Esophagus (tissue), 2 donors: Measurements from ENCODE around the gene SIMC1. TPM values are rescaled to one million over a fixed set of nuclear protein-coding genes. Genes with fewer than 3 reads are reported as not detected.
A peak's percentile ranks its signal among the peaks of the same experiment; 100 is the strongest.

Experiments used
- H3K27ac ChIP-seq, 2 donors: one replicate each; pipeline ENCODE4 v1.5.1; 2013; ENCODE audit warnings: low read depth in 2 of 2, mild to moderate bottlenecking in 2 of 2, inconsistent platforms in 1 of 2, low read length in 1 of 2, moderate library complexity in 1 of 2
- H3K27me3 ChIP-seq, 2 donors: one replicate each; pipeline ENCODE4 v1.6.1; 2013; ENCODE audit warnings: low read length in 2 of 2, control low read depth in 1 of 2, mild to moderate bottlenecking in 1 of 2; ENCODE audit not compliant: insufficient read depth in 2 of 2, control insufficient read depth in 1 of 2
- H3K36me3 ChIP-seq, 2 donors: one replicate each; pipeline ENCODE4 v1.6.1; 2013; ENCODE audit warnings: low read length in 1 of 2; ENCODE audit not compliant: control insufficient read depth in 2 of 2, insufficient read depth in 2 of 2
- H3K4me1 ChIP-seq, 2 donors: one replicate each; pipeline ENCODE4 v1.6.1; 2013; ENCODE audit warnings: low read length in 1 of 2; ENCODE audit not compliant: control insufficient read depth in 2 of 2, insufficient read depth in 2 of 2
- H3K4me3 ChIP-seq, 2 donors: one replicate each; pipeline ENCODE4 v1.5.1; 2013; ENCODE audit warnings: low read length in 2 of 2, mild to moderate bottlenecking in 2 of 2, low read depth in 1 of 2, moderate library complexity in 1 of 2
- H3K9me3 ChIP-seq, 2 donors: one replicate each; pipeline ENCODE4 v1.6.1; 2013; ENCODE audit warnings: mild to moderate bottlenecking in 2 of 2, low read depth in 1 of 2, low read length in 1 of 2, moderate library complexity in 1 of 2; ENCODE audit not compliant: control insufficient read depth in 2 of 2, insufficient read depth in 1 of 2
- WGBS, 2 donors: extraction: QIAGEN DNeasy Blood & Tissue Kit; methylation state at CpG; one replicate each; pipeline ENCODE4 v1.1.7; 2013; 5-methylcytosine and 5-hydroxymethylcytosine counted together
- polyA plus RNA-seq, 2 donors: library from polyadenylated mRNA; stranded (reverse); fragments of 200-250 nt; gene quantifications; one replicate each; pipeline ENCODE4 v1.2.3, GENCODE V29; 2013
- donor health status: healthy with polysubstance abuse.
- donor health status: Bipolar disorder and iron deficiency.

Gene SIMC1
- polyA plus RNA-seq, 2 donors = 2.9 to 3.3 TPM

DNA sequence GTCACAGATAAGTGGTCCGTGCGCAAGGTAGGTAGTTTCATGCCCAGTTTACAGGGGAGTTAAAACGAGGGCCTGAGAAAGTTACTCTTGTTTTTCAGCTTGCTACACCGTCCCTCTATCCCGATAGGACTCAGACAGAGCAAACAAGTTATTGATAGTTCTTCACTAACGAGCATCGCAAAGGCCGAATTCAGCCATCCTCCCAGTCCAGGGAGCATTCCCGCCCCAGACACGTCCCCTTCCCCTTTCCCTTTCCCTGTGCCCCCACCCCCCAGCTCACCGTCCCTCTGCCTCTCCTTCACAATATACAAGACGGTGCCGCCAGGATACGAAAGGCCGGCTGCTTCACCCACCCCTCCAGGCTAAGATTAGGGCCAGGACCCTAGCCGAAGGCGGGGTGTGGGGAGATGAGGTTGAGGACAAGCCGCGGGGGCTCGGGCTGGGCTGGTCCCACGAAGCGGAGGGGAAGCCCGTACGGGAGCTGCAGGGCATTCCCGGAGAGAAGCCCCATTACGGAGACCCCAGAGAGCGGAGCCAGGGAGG is 122.7 kb downstream of the SIMC1 start:
- 2% methylated on average over 27 of the region's 27 CpGs for WGBS, 2 donors
- peak overlapping the region; percentile 42 to 78 for H3K27ac ChIP-seq
- peaks cover 5% of the 10 kb centered on the region in 2 donors for H3K4me1 ChIP-seq

DNA sequence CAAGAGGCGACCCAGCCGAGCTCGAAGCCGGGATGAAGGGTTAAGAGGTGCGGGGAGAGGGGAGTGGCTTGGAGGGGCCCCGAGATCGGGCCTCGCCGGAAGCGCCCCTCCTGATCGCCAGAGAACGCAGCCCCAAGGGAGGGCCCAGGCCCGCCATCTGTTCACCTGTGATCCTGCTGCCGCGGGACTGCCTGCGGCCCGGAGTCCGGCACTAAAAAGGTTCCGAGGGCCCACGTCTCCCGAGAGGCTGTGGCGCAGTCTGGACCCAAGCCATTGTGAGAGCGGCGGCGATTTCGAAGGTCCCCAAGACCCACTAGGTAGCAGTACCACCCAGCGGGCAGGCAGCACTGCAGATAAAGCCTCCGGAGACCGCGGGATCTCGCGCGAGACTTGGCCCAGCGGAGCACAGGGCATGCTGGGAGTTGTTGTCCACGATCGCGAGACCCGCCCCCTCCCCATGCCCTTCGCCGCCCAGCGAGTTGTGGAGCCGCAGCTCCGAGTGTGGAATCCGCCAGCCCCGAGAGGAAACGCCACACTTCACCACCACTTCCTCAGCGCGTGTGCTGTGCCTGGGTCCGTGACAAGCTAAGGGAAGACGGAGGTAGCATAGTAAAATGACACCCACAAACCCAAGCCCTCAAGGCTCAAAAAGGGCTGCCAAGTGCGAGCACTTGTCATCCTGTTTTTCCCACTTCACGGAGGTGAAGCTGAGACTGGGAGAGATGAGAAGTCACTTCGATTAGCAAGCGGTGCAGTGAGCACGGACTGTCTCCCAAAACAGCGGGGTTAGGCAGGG is 123.4 kb downstream of the SIMC1 start, which contains the start of gene KIAA1191:
Gene KIAA1191, minus strand, starts transcription at position 328 of the 796 bp plus-strand sequence. CDS start 2,256 bp downstream, outside the sequence.
- Histone ChIP-seq H3K27ac (peak within 1 kb of the TSS; percentile 42 to 78), H3K36me3 (peaks cover 0 to 2% of the 10 kb centered on the region in 2 donors), H3K27me3 (no peaks in the 10 kb centered on the region), H3K4me1 (peaks cover 5 to 6% of the 10 kb centered on the region in 2 donors), H3K4me3 (peak within 1 kb of the TSS; percentile 80 to 92), H3K9me3 (no peaks in the 10 kb centered on the region)
- WGBS, 2 donors = 1% methylated on average over 52 to 56 of the region's 56 CpGs

More for the DNA sequence above, 122.7 kb downstream of the SIMC1 start:
- no peaks in the 10 kb centered on the region for H3K9me3 ChIP-seq
- H3K36me3 ChIP-seq = peaks cover 0 to 2% of the 10 kb centered on the region in 2 donors
- peak overlapping the region; percentile 80 to 92 for H3K4me3 ChIP-seq
- H3K27me3 ChIP-seq = no peaks in the 10 kb centered on the region

DNA sequence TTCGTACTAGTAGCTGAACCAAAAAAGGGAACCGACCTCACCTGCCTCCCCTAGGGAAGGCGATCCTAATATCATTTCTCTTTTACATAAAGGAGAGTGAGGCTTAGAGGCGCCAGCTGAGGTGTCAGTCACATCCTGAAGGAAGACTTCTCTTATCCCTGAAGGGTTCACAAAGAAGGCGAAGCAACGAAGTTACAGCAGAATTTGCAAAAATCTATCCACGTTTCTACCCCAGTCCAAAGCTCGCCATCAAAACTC is 123.9 kb downstream of the SIMC1 start:
- no peaks in the 10 kb centered on the region for H3K27me3 ChIP-seq
- H3K4me3 ChIP-seq = peak overlapping the region; percentile 80 to 92
- peaks cover 5 to 6% of the 10 kb centered on the region in 2 donors for H3K4me1 ChIP-seq
- WGBS, 2 donors = 61 to 63% methylated on average over 8 of the region's 8 CpGs
- H3K27ac ChIP-seq = peak overlapping the region; percentile 31 to 65
- H3K36me3 ChIP-seq = peaks cover 0 to 2% of the 10 kb centered on the region in 2 donors
- no peaks in the 10 kb centered on the region for H3K9me3 ChIP-seq

DNA sequence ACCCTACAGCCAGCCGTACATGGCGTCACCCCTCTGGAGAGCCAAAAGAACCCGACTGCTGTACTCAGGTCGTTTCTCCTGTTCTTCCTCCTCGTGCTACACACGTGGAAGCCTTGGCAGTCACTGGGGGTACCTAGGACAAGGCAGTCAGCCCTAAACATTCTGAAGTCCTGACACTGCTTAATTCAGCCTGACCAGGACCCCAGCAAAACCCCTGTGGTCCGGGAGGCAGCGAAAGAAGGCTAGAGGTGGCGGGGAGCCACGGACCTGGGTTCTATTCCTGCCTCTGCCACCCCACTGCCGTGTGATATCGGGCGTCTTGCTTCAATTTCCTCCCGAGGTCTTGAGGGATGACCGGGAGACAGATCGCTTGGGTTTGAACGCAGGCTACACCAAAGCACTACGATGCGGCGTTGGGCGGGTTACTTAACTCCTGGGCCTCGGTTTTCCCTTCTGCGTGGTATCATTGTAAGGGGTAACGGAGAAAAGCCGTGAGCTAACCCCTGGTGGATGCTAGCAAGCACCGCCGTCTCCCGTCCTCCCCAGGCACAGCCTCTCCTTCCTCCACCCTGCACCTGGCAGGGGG is 126.6 kb downstream of the SIMC1 start:
- peak overlapping the region; percentile 63 to 65 for H3K27ac ChIP-seq
- no peaks in the 10 kb centered on the region for H3K27me3 ChIP-seq
- H3K36me3 ChIP-seq = peaks cover 0 to 5% of the 10 kb centered on the region in 2 donors
- H3K4me1 ChIP-seq = peaks cover 3 to 9% of the 10 kb centered on the region in 2 donors
- H3K9me3 ChIP-seq = no peaks in the 10 kb centered on the region
- H3K4me3 ChIP-seq = peak overlapping the region; percentile 80 to 85
- 24 to 27% methylated on average over 28 of the region's 28 CpGs for WGBS, 2 donors

DNA sequence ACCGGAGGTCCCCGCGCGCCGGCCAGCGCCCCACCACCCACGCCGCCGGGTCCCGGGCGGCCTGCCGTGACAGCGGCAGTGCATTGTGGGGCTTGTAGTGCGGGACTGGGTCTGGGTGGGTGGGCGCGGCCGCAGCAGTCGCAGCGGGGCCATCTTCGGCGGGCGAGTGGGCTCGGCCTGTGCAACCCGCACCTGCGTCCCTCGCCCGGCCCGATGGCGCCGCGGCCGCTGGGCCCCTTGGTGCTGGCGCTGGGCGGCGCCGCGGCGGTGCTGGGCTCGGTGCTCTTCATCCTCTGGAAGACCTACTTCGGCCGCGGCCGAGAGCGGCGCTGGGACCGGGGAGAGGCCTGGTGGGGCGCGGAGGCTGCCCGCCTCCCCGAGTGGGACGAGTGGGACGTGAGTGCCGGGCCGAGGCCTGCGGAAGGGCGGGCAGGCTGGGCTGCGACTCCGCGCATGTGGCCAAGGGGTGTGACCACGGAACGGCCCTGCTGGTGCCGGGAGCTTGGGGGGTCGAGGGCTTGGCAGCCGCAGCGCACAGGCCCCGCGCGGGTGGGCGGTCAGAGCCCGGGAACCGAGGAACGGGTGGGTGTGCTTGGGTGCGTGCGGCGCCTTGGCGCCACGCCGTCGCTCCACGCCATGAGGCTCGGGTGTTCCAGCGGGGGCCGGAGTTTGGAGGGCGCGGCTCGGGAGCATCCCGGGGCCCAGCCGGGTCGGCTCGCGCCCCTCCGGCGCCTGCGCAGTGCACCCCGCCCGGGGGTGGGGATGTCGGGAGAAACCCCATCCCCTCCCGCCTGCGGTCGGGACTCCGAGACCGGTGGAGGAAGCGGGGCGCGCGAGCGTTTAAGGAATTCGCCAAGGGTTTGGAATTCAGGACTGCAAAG is 127.4 kb downstream of the SIMC1 start, which contains the start of gene ARL10:
Gene ARL10, plus strand, starts transcription at position 137 of the 881 bp plus-strand sequence. Its CDS starts 77 bp downstream, at position 214.
- Histone ChIP-seq H3K36me3 (peaks cover 0 to 5% of the 10 kb centered on the region in 2 donors), H3K27ac (peak within 1 kb of the TSS; percentile 65 to 80), H3K4me1 (peaks cover 3 to 9% of the 10 kb centered on the region in 2 donors), H3K27me3 (no peaks in the 10 kb centered on the region), H3K4me3 (peak within 1 kb of the TSS; percentile 80 to 85), H3K9me3 (no peaks in the 10 kb centered on the region)
- 0 to 1% methylated on average over 62 to 108 of the region's 108 CpGs for WGBS, 2 donors

DNA sequence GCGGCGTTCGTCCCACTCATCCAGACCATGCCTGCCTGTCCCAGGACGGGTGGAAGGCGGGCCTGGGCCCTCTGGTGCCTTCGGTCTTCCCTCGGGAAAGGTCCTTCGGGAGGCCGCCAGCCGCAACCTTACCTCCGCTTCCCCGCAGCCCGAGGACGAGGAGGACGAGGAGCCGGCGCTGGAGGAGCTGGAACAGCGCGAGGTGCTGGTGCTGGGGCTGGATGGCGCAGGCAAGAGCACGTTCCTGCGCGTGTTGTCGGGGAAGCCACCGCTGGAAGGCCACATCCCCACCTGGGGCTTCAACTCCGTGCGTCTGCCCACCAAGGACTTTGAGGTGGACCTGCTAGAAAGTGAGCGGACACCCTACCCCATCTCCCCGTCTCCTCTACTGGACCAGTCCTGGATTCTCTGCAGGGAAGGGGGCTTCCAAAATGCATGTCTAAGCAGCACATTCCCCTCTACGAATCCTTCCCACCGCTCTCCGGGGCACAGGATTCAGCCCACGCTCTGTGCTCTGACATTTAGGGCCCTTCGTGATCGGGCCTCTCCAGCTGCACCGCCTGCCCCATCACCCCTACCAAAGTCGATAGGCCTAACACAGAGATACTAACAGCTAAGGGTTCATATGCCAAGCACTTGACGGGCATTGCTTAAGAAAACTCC is 128.1 kb downstream of the SIMC1 start:
- peak overlapping the region; percentile 80 to 85 for H3K4me3 ChIP-seq
- H3K27ac ChIP-seq = peak overlapping the region; percentile 65 to 80
- H3K4me1 ChIP-seq = peaks cover 3 to 9% of the 10 kb centered on the region in 2 donors
- WGBS, 2 donors = 48 to 61% methylated on average over 37 to 38 of the region's 38 CpGs
- no peaks in the 10 kb centered on the region for H3K27me3 ChIP-seq
- H3K9me3 ChIP-seq = no peaks in the 10 kb centered on the region
- H3K36me3 ChIP-seq = peaks cover 0 to 5% of the 10 kb centered on the region in 2 donors

DNA sequence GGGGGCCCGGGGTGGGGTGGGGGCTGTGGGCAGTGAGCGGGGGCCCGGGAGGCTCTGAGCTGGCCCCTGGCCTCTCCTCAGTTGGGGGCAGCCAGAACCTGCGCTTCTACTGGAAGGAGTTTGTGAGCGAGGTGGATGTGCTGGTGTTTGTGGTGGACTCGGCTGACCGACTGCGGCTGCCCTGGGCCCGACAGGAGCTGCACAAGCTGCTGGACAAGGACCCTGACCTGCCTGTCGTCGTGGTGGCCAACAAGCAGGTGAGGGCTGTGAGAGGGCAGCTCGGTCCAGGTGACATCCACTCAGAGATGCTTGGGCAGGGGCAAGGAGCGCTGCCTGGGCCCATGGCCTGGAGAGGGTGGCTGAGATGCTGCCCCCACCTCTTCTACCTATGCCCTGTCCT is 130.5 kb downstream of the SIMC1 start:
- Histone ChIP-seq H3K4me1 (peaks cover 0 to 8% of the 10 kb centered on the region in 2 donors), H3K27ac (no peak overlapping the region), H3K4me3 (no peak overlapping the region), H3K36me3 (peaks cover 0 to 5% of the 10 kb centered on the region in 2 donors), H3K9me3 (no peaks in the 10 kb centered on the region), H3K27me3 (no peaks in the 10 kb centered on the region)
- WGBS, 2 donors = 93 to 94% methylated on average over 11 to 13 of the region's 13 CpGs

DNA sequence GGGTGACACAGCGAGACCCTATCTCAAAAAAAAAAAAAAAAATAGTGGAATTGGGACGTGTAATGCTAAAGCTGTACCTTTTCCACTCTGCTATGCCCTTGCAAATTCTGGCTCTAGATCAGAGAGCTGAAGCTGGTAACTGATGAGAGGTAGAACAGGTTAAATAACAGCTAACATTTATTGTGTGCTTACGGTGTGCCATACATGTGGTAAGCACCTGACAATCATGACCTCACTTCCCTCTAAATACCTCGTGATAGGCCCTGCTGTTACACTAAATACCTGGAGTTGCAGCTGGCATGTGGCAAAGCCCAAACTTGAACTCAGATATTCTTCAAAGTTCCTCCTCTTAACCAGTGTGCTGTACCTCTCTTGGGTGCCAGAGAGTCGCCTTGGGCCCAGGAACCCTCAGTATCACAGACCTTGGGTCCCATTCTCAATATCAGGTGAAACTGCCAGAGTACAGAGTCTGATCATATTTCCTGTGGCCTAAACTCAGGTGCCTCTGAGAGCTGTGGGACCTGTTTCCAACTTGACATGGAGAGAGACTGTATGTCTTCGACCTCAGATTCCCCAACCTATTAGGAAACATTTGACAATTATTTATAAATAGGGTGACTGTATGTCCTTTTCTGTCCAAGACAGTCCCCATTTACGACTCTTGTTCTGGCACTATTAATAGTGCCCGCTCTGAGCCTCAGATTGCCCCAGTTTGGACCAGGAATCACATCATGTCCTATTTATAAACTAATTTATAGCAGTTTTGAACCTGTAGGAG is 131.9 kb downstream of the SIMC1 start:
- Histone ChIP-seq H3K27ac (no peak overlapping the region), H3K27me3 (no peaks in the 10 kb centered on the region), H3K36me3 (peaks cover 0 to 5% of the 10 kb centered on the region in 2 donors), H3K4me3 (no peak overlapping the region), H3K4me1 (peaks cover 0 to 5% of the 10 kb centered on the region in 2 donors), H3K9me3 (no peaks in the 10 kb centered on the region)
- 86% methylated on average over 8 of the region's 8 CpGs for WGBS, 2 donors
